Smooth muscle cell (in vitro differentiated cells): Measurements from ENCODE around the gene RAB1B. TPM values are rescaled to one million over a fixed set of nuclear protein-coding genes. Genes with fewer than 3 reads are reported as not detected.

Experiments used
- DNase-seq: peaks from one replicate; lab custom pipeline; 2025; ENCODE audit not compliant: unreplicated experiment; lab: John Stamatoyannopoulos, UW
- H2AFZ ChIP-seq: fragments of 200-600 bp; sonication (generic); 2 replicates; pipeline ENCODE4 v1.6.0; 2016; ENCODE audit warnings: antibody characterized with exemption, low read depth, mild to moderate bottlenecking
- H3F3A ChIP-seq: fragments of 200-600 bp; sonication (generic); 2 replicates; pipeline ENCODE4 v1.6.0; 2017; ENCODE audit warnings: antibody characterized with exemption, low read depth
- H3K27ac ChIP-seq: fragments of 200-600 bp; sonication (generic); 2 replicates; pipeline ENCODE4 v1.5.1; 2016; ENCODE audit warnings: low read depth, mild to moderate bottlenecking
- H3K27me3 ChIP-seq: fragments of 200-600 bp; sonication (generic); 2 replicates; pipeline ENCODE4 v1.6.1; 2016; ENCODE audit warnings: low read depth, mild to moderate bottlenecking
- H3K36me3 ChIP-seq: fragments of 200-600 bp; sonication (generic); 2 replicates; pipeline ENCODE4 v1.5.1; 2016; ENCODE audit warnings: low read depth
- H3K4me1 ChIP-seq: fragments of 200-600 bp; sonication (generic); 2 replicates; pipeline ENCODE4 v1.5.1; 2016; ENCODE audit warnings: low read depth
- H3K4me2 ChIP-seq: fragments of 200-600 bp; sonication (generic); 2 replicates; pipeline ENCODE4 v1.6.0; 2016; ENCODE audit warnings: mild to moderate bottlenecking
- H3K4me3 ChIP-seq: fragments of 200-600 bp; sonication (generic); 2 replicates; pipeline ENCODE4 v1.5.1; 2016; ENCODE audit warnings: mild to moderate bottlenecking
- H3K79me2 ChIP-seq: fragments of 200-600 bp; sonication (generic); 2 replicates; pipeline ENCODE4 v1.6.0; 2016; ENCODE audit warnings: low read depth, mild to moderate bottlenecking
- H3K9ac ChIP-seq: fragments of 200-600 bp; sonication (generic); 2 replicates; pipeline ENCODE4 v1.6.0; 2016; ENCODE audit warnings: low read depth
- H3K9me3 ChIP-seq: fragments of 200-600 bp; sonication (generic); replicated peaks from 2 replicates; pipeline ENCODE4 v1.5.1; 2016; ENCODE audit warnings: low read depth
- H4K20me1 ChIP-seq: fragments of 200-600 bp; sonication (generic); 2 replicates; pipeline ENCODE4 v1.6.0; 2016; ENCODE audit warnings: low read depth
- WGBS: methylation state at CpG from one replicate; pipeline ENCODE4 v1.1.7; 2016; ENCODE audit warnings: low lambda C conversion rate; 5-methylcytosine and 5-hydroxymethylcytosine counted together
- polyA plus RNA-seq: library from polyadenylated mRNA; unstranded; fragments of >200 nt; fragmentation: Nextera tagmentation; extraction: Ambion mirVana; gene quantifications from 2 replicates; pipeline ENCODE4 v1.2.1, GENCODE V29; 2016
- total RNA-seq: library from RNA; depleted of rRNA; stranded (reverse); fragments of >200 nt; gene quantifications from 2 replicates; pipeline ENCODE4 v1.2.3, GENCODE V29; 2014
- TF ChIP-seq, protein P1 (sequence below): fragments of 200-600 bp; sonication (generic); IDR thresholded peaks from 2 replicates; pipeline ENCODE4 v1.5.1; 2017; ENCODE audit warnings: borderline replicate concordance, mild to moderate bottlenecking, antibody characterized with exemption; ENCODE audit not compliant: insufficient read depth, poor library complexity, severe bottlenecking

Gene RAB1B
- total and polyA plus RNA-seq, 2 experiments from 2014 or later, result 20.9 to 53.3 TPM

DNA sequence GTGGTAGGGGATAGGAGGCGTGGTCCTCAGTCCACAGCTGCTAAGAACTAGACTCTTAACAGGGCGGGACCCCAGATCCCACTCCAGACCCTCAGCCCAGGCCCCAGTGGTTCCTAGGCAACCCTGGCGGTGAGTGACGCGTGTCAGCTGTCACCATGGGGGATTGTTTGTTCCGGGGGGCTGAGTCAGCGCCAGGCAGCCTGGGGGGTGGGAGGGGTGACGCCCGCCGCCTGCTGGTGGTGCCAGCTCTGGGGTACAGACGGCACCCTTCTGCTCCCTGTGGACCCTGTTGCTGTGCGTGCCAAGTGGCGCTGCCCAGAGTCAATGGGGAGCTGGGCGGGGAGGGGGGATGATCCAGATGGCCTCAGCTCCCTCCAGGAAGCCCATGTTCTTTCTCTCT lies 12.0 kb downstream of the RAB1B start:
- peaks cover 44% of the 10 kb centered on the region for H4K20me1 ChIP-seq
- H3K27ac ChIP-seq, result no peak overlapping the region
- H3K9ac ChIP-seq, result no peak overlapping the region
- WGBS, result 76% methylated on average over 14 of the region's 14 CpGs
- H3K4me2 ChIP-seq, result no peak overlapping the region
- peaks cover 4% of the 10 kb centered on the region for H3K4me1 ChIP-seq
- no peaks in the 10 kb centered on the region for H3K9me3 ChIP-seq
- H3K27me3 ChIP-seq, result no peaks in the 10 kb centered on the region
- peaks cover 6% of the 10 kb centered on the region for H3K79me2 ChIP-seq
- no peak overlapping the region for H3K4me3 ChIP-seq
- H2AFZ ChIP-seq, result no peak overlapping the region
- TF ChIP-seq, protein P1, sequence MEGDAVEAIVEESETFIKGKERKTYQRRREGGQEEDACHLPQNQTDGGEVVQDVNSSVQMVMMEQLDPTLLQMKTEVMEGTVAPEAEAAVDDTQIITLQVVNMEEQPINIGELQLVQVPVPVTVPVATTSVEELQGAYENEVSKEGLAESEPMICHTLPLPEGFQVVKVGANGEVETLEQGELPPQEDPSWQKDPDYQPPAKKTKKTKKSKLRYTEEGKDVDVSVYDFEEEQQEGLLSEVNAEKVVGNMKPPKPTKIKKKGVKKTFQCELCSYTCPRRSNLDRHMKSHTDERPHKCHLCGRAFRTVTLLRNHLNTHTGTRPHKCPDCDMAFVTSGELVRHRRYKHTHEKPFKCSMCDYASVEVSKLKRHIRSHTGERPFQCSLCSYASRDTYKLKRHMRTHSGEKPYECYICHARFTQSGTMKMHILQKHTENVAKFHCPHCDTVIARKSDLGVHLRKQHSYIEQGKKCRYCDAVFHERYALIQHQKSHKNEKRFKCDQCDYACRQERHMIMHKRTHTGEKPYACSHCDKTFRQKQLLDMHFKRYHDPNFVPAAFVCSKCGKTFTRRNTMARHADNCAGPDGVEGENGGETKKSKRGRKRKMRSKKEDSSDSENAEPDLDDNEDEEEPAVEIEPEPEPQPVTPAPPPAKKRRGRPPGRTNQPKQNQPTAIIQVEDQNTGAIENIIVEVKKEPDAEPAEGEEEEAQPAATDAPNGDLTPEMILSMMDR, result no peak
- no peak for DNase-seq
- no peaks in the 10 kb centered on the region for H3K36me3 ChIP-seq
- H3F3A ChIP-seq, result no peaks in the 10 kb centered on the region

DNA sequence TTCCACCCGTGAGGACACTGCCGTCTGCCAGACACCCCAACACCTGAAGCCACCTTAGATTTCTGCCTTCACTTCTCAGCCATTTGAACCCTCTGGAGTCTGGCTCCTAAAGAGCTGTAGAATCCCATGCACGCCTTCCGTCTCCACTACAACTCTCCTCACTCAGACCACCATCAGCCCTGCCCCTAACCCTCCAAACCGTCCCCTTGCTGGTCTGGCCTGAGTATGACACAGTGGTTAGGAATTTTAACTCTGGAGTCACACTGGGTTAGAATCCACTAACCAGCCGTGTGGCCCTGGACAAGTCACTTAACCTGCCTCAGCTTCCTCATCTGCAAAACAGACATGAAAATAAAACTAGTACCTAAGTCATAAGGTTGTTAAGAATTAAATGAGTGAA lies 12.6 kb downstream of the RAB1B start:
- H3K4me3 ChIP-seq, result no peak overlapping the region
- H3K27ac ChIP-seq, result no peak overlapping the region
- DNase-seq, result no peak
- H3K4me2 ChIP-seq, result no peak overlapping the region
- no peak overlapping the region for H2AFZ ChIP-seq
- peaks cover 4% of the 10 kb centered on the region for H3K4me1 ChIP-seq
- 61% methylated on average over 6 of the region's 6 CpGs for WGBS
- H3K9ac ChIP-seq, result no peak overlapping the region
- no peaks in the 10 kb centered on the region for H3F3A ChIP-seq
- H4K20me1 ChIP-seq, result peaks cover 50% of the 10 kb centered on the region
- no peaks in the 10 kb centered on the region for H3K9me3 ChIP-seq
- H3K36me3 ChIP-seq, result no peaks in the 10 kb centered on the region
- no peaks in the 10 kb centered on the region for H3K27me3 ChIP-seq
- peaks cover 9% of the 10 kb centered on the region for H3K79me2 ChIP-seq
- TF ChIP-seq, protein P1, result no peak

DNA sequence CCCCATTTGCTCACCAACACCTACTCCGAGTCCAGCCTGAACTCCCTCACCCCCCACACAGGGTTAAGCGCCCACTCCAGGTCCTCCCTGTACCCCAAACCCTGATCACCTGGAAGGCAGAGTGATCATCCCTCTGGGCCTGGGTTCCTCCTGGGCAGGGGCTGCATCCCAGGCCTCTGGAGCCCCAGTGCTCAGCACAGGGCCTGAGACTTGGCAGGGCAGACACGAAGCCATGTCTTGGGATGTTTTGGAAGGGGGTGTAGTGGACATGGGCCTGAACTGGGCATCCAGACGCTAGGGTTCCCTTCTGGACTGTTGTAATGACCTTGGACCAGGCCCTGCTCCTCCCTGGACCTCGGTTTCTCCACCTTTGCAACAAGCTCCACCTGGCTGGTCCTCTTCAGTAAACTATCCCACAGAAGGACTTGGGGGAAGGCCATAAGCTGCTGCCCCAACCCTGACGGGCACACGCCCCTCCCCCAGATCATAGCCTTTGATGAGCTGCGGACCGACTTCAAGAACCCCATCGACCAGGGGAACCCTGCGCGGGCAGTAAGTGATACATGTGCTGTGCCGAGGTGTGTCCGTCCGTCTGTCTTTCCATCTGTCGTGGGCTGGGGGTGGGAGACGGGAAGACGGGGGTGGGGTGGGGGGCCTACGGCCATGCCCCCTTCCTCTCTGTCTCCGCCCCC lies 13.5 kb downstream of the RAB1B start:
- Histone ChIP-seq H3K36me3 (no peaks in the 10 kb centered on the region), H2AFZ (no peak overlapping the region)

More for the DNA sequence above, 13.5 kb downstream of the RAB1B start:
- peaks cover 59% of the 10 kb centered on the region for H4K20me1 ChIP-seq
- H3K79me2 ChIP-seq, result peaks cover 19% of the 10 kb centered on the region
- H3K27me3 ChIP-seq, result no peaks in the 10 kb centered on the region
- H3F3A ChIP-seq, result no peaks in the 10 kb centered on the region
- peaks cover 4% of the 10 kb centered on the region for H3K4me1 ChIP-seq
- no peak overlapping the region for H3K9ac ChIP-seq
- no peaks in the 10 kb centered on the region for H3K9me3 ChIP-seq
- H3K4me3 ChIP-seq, result no peak overlapping the region
- peak overlapping the region; percentile 50 for H3K27ac ChIP-seq
- TF ChIP-seq, protein P1, result no peak
- no peak overlapping the region for H3K4me2 ChIP-seq
- no peak for DNase-seq
- WGBS, result 49% methylated on average over 19 of the region's 20 CpGs
